ENCODE measurements around the gene HTT.
A peak's percentile ranks its signal among the peaks of the same experiment; 100 is the strongest.

Gene HTT

DNA sequence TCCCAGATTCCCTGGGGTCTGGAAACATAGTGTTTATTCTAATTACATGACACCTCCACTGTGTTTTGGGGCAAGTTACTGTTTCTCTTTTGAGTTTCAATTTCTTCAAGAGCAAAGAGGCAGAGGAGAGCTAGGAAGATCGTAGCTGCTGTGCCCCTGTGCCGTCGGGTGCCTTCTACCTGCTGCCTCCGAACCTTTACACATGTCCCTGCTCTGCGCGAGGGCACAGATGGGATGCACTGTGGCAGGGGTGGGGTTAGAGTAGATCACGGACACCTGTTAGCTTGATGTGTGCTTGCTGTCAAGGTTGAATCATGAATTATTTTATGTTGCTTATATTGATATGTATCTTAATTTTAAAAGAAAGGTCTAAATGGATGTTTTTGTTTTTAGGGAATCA lies 103.4 kb downstream of the HTT start:
- no peak for DNase-seq

DNA sequence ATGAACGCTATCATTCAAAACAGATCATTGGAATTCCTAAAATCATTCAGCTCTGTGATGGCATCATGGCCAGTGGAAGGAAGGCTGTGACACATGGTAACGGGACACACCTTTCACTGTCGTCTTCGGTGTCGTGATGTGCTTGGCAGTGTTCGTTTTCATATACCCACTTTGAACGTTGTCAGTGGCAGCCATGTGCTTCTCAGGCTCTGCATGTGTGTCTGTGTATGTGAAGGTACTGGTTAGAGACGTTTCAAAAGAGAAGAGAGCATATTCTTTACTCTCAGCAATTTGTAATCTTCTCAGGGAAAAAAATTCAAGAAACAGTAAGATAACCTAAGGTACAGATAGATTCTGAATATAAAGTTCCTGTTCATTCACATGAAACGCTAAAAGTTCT lies 103.9 kb downstream of the HTT start:
- DNase-seq = no peak

DNA sequence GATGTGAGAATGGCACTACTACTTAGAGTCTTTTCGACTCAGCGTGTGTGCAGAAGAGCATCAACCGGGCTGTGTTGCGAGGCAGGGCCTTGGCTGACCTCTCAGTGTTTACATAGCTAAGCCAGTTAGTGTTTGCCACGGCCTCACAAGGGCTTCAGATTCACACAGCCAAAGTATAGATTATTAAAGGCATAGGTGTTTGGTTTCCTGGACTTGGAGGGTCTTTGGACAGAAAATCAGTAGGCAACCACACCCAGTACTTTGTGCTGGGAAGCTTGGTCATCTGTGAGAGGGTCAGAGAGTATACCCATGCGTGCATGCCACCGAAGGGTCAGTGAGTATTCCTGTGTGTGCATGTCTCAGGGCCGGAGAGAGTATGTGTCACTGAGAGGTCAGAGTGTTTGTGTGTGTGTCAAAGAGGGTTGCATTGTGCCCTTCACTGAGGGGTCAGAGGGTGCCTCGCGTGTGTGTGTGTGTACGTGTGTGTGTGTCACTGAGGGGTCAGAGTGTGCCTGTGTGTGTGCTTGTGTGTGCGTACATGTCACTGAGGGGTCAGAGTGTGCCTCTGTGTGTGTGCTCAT lies 104.7 kb downstream of the HTT start:
- DNase-seq = no peak

DNA sequence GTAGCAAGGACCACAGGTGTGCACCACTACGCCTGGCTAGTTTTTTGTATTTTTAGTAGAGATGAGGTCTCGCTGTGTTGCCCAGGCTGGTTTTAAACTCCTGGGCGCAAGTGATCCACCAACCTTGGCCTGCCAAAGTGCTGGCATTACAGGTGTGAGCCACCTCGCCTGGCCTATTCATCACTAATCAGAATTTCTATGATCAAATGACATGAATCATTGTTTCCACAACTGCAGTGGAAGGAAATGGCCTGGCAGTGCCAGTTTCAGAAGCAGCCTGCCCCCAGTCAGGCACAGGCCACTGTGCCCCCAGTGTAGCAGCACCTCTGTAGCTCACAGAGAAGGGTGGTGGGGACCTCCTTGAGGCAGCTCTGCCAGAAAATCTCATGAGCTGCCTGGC lies 108.5 kb downstream of the HTT start:
- no peak for DNase-seq

DNA sequence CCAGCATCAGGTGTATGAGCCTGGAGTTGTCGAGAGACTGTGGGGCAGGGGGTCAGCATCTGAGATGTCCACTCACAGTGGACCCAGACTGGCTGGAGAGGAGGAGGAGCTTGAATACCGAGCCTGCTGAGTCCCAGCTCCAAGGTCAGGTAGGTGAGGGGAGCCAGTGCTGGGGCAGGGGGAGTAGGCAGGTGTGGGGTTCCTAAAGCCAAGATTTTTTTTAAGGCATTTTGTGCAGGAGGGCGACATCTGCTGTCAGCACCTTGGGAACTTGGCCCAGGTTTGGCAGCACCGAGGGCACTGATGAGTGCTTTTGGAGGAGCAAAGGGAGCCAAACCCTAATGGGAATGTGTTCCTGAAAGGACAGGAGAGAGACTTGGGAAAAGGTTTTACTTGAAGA lies 110.2 kb downstream of the HTT start:
- no peak for DNase-seq

GRCh38 chr4:3186609-3187008 lies 112.1 kb downstream of the HTT start:
- DNase-seq = peak; percentile 29

DNA sequence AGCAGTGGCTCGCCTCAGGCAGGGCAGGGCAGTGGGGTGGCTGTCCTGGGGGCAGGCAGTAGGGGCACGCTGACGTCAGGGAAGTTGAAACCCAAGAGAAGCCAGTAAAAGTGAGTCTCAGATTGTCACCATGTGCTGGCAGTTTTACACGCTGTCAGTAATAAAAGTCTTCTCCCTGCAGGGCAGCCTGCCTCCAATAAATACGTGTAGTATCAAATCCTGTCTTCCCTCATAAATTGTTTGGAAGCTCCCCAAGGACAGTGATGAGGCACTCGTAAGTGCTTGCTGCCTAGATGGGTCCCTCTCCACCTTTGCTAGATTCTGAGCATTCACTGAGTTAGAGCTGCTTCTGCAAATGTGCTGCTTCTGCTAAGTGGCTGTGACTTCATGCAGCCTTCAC lies 113.6 kb downstream of the HTT start:
- DNase-seq = no peak

GRCh38 chr4:3189459-3189858 lies 115.0 kb downstream of the HTT start:
- DNase-seq = no peak

DNA sequence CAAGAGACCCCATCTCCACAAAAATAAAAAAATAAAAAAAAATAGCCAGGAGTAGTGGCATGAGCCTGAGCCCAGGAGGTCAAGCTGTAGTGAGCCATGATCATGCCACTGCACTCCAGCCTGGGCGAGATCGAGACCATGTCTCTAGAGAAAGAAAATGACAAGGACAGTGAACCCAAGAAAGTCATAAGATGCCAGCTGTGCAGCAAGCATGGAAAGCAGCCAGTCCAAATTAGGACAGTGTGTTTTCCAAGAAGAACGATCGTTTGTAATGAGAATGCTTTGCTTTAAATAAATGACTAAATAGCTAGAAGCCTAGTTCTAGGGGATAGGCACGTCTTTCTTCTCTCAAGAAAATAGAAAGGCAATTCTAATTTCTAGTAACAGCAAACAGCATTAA lies 116.1 kb downstream of the HTT start:
- DNase-seq = no peak

GRCh38 chr4:3192188-3192587 lies 117.7 kb downstream of the HTT start:
- no peak for DNase-seq

- DNase-seq = no peak
Measured at GRCh38 chr4:3192827-3193226, 118.3 kb downstream of the HTT start.

DNA sequence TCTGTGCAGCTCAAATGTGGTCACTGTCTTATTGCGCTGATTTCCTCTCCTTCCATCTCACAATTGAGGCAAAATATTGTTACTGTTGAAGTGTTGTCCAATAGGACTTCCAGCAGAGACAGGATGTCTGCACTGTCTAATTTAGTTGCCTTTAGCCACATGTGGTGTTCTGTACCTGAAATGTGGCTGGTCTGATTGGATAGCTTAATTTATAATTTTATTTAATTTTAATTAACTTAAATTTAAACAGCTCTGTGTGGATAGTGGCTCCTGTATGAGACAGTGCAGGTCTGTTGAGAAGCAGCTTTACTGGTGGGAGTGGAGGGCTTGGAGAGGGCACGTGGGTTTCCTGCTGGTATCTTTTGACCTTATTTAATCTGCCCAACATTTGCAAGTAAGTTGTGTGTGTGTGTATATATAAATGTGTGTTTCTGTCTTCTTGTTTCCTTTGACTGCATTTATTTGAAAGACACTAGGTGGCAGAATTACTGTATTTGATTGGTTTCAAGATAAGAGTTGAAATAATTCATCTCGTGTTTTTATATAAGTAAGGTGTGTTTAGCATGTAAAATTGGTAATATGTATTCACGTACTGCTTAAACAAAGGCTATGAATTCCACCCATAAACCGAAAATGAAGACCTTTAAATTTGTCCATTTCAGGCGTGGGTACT lies 119.2 kb downstream of the HTT start:
- peak; percentile 8 for DNase-seq

GRCh38 chr4:3196670-3197359 lies 122.3 kb downstream of the HTT start:
- DNase-seq = no peak

DNA sequence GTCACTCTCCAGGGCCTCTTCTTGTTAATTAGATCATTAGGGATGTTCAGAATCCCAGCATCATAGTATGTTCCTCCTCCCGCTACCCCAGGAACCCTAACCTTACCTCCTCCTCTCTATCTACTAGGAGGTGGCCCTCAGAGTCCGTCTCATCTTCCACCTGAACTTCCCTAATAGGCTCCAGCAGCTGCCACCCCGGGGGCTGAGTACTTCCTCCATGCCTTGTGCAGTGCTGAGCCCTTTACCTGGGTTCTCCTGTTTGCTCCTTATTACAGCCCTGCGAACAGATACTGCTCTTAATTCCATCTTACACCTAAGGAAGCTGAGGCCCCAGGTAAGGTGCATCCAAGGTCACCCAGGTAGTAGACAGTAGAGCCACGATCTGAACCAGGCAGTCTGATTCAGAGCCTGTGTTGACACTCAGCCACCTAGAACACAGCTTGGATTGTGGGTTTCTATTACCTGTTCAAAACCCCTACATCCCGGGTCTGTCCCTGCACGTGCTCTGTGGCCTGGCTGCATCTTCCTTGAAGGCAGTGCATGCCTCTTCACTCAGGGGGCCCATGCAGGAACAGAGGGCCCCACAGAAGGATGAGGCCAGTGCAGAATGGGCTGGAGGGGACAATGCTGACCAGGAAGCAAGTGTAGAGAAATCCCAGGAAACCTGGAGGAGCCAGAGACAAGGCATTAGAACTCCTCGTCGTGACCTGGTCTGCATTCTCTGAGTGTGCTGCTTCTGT lies 123.1 kb downstream of the HTT start:
- no peak for DNase-seq

DNA sequence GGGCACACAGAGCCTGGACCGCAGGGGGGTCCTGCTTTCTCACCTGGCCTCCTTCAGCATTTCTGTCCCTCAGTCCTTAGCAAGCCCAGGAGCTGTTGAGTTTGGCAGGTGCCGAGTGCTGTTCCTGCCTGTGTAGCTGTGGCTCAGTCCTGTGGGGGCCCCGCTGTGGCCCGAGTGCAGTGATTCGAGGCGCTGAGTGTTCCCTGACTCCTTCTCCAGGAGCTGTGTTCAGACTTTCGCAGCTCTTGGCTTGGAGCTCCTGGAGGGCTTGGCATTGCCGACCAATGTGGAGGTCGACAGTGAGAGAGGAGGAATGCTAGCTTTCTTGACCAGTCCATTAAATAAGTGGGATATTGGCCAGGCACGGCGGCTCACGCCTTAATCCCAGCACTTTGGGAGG lies 124.4 kb downstream of the HTT start:
- no peak for DNase-seq

- peak; percentile 30 for DNase-seq
Measured at GRCh38 chr4:3199653-3200422, 125.4 kb downstream of the HTT start.

DNA sequence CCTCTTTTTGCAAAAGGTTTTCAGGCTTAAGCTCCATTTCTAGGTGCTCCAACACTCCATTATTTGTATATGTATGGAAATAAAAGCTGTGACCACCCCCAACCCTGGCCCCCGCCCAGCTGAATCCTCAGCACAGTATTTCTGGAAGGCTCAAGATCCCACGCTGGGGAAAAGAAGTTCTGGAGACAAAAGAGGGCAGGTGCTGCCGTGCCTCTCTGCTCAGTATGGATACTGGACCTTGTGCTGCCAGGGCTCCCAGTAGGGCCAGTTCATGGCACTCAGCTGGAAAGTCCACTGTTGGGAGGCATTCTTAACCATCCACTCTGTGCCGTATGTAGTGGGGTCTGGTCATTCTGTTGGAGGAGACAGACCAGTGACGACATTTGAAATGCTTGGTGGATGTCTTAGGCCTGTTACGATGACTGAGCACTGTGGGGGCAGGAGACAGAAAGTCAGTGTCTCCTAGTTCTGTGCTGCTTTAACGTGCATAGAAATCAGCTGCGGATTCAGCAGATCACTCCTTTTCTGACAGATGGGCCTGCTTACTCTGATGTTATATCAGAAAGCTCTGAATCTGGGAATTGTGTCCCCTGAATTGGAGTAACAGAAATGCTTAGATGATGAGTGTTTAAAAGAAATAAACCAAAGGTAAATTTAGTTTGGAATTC lies 126.1 kb downstream of the HTT start:
- no peak for DNase-seq

DNA sequence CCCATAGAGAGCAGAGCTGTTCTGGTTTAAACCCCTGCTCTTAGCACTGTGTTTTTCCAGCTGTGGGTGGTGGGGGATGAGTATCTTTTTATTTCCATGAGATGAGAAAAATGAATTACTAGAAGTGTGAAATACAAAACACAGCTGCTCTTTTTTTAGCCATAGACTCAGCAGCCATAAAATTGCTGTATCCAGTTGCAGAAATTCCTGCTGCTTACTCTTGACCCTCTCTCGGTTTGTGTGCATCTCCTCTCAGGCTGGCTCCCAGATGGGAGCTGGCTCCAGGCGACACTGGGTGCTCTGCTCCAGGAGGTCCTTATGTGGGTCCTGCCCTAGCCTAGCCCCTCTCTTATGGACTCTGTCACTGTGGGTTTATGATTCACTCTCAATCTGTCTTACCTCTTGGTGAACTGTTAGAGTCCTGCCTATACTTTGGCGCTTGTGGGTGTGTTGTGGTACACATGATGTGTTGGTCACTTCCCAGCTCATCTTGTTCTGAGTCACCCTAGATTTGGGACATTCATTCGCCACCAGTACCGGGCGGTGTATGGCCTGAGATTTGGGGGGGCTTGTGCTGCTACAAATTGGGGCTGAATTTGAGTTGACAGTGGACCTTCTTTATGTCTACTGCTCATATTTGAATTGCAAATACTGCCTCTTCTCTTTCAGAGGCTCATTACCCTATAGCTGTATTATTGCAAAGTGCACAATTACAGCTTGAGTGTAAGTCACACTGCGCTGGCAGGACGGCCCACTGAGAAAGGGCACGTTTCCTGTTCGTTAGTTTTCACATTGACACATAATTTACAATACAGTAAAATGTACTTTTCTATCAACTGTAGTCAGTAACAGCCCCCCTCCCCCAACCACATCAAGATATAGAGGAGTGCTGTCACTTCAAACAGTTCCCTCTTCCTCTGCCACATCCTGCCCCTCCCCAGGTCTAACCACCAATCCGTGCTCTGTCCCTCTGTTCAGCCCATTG lies 127.5 kb downstream of the HTT start:
- peak; percentile 25 for DNase-seq

- no peak for DNase-seq
Measured at GRCh38 chr4:3202836-3203820, 128.6 kb downstream of the HTT start.

- DNase-seq = peak; percentile 25
Measured at GRCh38 chr4:3203971-3204431, 129.5 kb downstream of the HTT start.
